Right cardiac atrium (tissue), 5 donors: Measurements from ENCODE around the gene TBCE. TPM values are rescaled to one million over a fixed set of nuclear protein-coding genes. Genes with fewer than 3 reads are reported as not detected.

Experiments used
- ATAC-seq, 2 donors: fragments of 200-7000 bp; cut with Tn5 transposase; one replicate each; pipeline versions ENCODE4 v1.8.0 to v1.9.1; 2020; ENCODE audit warnings: moderate library complexity in 2 of 2, mild to moderate bottlenecking in 1 of 2
- DNase-seq, 3 donors: peaks; one replicate each; pipeline ENCODE4 v3.0.0-alpha.2; 2020
- H3K27ac ChIP-seq: one replicate; pipeline ENCODE4 v1.5.1; 2013; ENCODE audit warnings: mild to moderate bottlenecking, low read length, control low read depth, moderate library complexity
- H3K27me3 ChIP-seq: one replicate; pipeline ENCODE4 v1.6.1; 2013; ENCODE audit not compliant: control insufficient read depth, insufficient read depth
- H3K4me1 ChIP-seq: one replicate; pipeline ENCODE4 v1.6.1; 2013; ENCODE audit warnings: low read length; ENCODE audit not compliant: control insufficient read depth, insufficient read depth
- H3K4me3 ChIP-seq: one replicate; pipeline ENCODE4 v1.5.1; 2013; ENCODE audit warnings: low read length, control low read depth
- H3K9me3 ChIP-seq: one replicate; pipeline ENCODE4 v1.6.1; 2013; ENCODE audit warnings: low read length; ENCODE audit not compliant: control insufficient read depth
- WGBS: extraction: QIAGEN DNeasy Blood & Tissue Kit; methylation state at CpG from one replicate; pipeline ENCODE4 v1.1.7; 2013; 5-methylcytosine and 5-hydroxymethylcytosine counted together
- intact Hi-C, 4 donors: fragments of 100-400 bp; cut with DNase I; formaldehyde crosslinking; loops; one replicate each; pipeline versions ENCODE4 v1.11.0 to v1.14.0; 2022 to 2023
- polyA plus RNA-seq: library from polyadenylated mRNA; stranded (reverse); fragments of 200-250 nt; gene quantifications from one replicate; pipeline ENCODE4 v1.2.3, GENCODE V29; 2013
- total RNA-seq, 4 donors: library from RNA; stranded (reverse); fragmentation: NEBNext Ultra II Directional; extraction: Animal tissue kit (Norgen Biotek cat#: 25700); gene quantifications; one replicate each; pipeline ENCODE4 v1.2.1, GENCODE V29; 2021
- donor health status: healthy with polysubstance abuse.
- donor health status: DM: no; HTN: yes; CAD: no.
- donor health status: DM: no; HTN: no; CAD: no.
- donor health status: DM: no; HTN: yes; CAD: no; lungs with severe emphysema.
- donor health status: DM: yes; HTN: yes; CAD: no.

Gene TBCE
- total and polyA plus RNA-seq, 5 donors, result 13.3 to 22.3 (median 17.2) TPM

DNA sequence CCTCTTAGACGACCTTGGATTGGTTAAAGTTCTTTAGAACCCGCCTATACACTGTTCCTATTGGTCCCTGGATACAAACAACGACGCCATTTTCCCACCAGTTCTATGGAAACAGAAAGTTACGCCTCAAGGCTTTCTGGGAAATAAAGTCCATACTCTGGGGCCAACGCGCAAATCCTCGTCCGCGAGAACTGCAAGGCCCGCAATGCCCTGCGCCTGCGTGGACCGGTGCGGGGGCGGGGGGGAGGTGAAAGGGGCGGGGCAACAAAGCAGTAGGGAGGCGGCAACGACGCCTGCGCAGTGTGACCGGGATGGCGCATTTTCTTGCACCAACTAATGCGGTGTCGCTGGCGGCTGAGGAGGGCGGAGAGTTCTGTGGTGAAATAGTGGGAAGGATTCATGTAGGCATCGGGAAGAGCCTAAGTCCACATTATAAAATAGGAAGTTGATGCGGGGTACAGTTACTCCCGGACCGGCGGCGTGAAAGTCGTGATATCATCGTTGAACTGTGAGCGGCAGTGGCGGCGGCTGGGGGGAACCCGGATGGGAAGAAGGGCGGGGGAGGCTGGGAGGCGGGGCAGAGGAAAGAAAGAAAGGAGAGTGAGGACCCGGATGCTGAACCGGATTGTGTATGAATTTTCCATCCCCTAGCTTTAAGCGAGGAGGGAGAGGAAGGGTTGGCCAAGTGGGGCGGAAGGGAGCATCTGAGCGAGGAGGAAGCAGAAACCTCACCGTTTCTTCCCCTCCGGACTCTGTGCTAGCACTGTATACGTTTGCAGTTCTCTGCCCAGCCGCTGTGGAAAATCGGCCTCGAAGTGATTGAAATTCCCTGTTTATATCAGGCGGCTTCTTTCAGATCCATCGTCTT lies 38.7 kb upstream of the TBCE start, which contains the start of gene GGPS1:
TSS of gene GGPS1 (plus strand) at position 300 of the 868 bp plus-strand sequence. CDS start 6,695 bp downstream, outside the sequence.
- H3K4me3 ChIP-seq, result peak within 1 kb of the TSS; percentile 97
- peak; percentile 97 to 99 (median 99) for DNase-seq
- H3K4me1 ChIP-seq, result no peaks in the 10 kb centered on the region
- H3K27me3 ChIP-seq, result no peaks in the 10 kb centered on the region
- no peaks in the 10 kb centered on the region for H3K9me3 ChIP-seq
- WGBS, result under 1% methylated on average over 54 of the region's 54 CpGs
- peak within 1 kb of the TSS; percentile 98 for H3K27ac ChIP-seq
- intact Hi-C loops, result loop anchor here in 1 of 4 donors (10.0 kb wide), 1 partner anchor 54 kb away; no protein-coding TSS in a partner anchor
- ATAC-seq, result peak; percentile 96

DNA sequence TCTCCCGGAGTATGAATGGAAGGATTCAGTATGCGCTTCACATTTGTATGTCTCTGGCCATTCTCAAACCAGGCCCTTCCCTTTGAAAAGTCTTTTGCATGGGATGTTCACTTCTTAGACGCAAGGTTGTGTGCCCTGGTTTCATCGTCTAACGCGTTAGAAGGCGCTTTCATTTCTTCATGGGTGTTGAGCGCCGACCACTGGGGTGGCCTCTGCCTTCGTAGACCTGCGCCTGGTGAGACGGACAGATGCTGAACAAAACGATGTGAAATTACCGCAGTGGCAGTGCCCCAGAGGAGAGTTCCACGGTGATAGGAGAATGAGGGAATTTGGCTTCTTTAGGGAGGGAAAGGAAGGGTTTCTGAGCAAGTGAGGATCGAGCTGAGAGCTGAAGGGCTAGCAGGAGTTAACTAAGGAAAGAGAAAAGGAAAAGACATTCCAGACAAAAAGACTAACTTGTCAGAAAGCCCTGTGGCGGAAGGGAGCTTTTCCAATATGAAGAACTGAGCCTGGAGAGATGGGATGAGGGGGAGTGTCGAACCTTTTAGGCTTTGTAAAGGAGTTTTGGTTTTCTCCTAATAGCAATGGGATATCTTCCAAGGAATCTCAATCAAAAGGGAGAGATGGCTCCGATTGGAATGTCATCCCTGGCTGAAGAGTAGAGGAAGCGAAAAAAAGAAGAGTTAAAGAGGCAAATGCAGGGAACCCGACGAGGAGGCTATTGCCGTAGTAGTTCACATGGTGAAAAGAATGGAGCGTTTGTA lies 37.9 kb upstream of the TBCE start:
- intact Hi-C loops, result loop anchor here in 1 of 4 donors (10.0 kb wide), 1 partner anchor 55 kb away; no protein-coding TSS in a partner anchor
- peak in 2 of 3 donors; percentile 48 to 56 for DNase-seq
- peak overlapping the region; percentile 91 for H3K27ac ChIP-seq
- ATAC-seq, result no peak
- H3K27me3 ChIP-seq, result no peaks in the 10 kb centered on the region
- H3K9me3 ChIP-seq, result no peaks in the 10 kb centered on the region
- H3K4me3 ChIP-seq, result peak overlapping the region; percentile 85
- H3K4me1 ChIP-seq, result no peaks in the 10 kb centered on the region
- WGBS, result 2% methylated on average over 24 of the region's 24 CpGs

DNA sequence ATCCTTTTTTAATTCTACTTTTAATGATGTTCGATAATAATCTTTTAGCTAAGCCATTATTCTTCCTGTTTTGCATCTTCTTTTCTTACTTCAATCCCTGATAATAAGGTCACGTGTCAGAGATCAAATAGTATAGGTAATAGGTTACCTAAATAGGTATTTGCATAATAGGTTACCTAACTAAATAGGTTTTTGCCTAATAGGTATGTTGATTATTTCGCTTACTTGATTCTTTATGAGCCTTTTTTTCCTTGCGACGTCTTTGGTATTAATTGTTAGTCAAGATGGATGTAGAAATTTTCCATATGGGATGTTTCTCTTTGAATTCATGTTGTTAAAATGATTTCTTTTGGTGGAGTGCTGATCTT lies 36.3 kb upstream of the TBCE start:
- no peaks in the 10 kb centered on the region for H3K4me1 ChIP-seq
- 86% methylated on average over 5 of the region's 5 CpGs for WGBS
- DNase-seq (no peak), ATAC-seq (no peak)
- H3K27me3 ChIP-seq, result no peaks in the 10 kb centered on the region
- H3K4me3 ChIP-seq, result no peak overlapping the region
- no peaks in the 10 kb centered on the region for H3K9me3 ChIP-seq
- intact Hi-C loops, result loop anchor here in 1 of 4 donors (10.0 kb wide), 1 partner anchor 76 kb away; no protein-coding TSS in a partner anchor
- no peak overlapping the region for H3K27ac ChIP-seq

DNA sequence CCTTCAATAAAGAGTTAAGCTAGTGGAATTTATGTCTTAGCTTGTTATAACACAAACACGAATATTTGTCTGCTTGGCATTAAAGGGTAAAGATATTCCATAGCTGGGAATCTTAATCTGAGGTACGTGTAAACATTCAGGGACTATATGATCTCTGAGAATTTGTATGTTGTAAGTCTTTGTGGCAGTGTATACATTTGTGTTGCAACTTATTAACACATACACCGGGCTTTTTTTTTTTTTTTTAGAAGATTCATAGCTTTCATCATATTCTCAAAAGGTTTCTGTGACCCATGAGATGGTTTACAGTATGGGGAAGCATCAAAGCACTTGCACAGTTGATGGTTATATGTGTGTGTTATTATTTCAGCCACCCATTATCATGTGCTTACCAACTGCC lies 35.8 kb upstream of the TBCE start:
- H3K9me3 ChIP-seq, result no peaks in the 10 kb centered on the region
- intact Hi-C loops, result loop anchor here in 1 of 4 donors (10.0 kb wide), 1 partner anchor 77 kb away; no protein-coding TSS in a partner anchor
- WGBS, result 46% methylated on average over 3 of the region's 3 CpGs
- H3K4me1 ChIP-seq, result no peaks in the 10 kb centered on the region
- DNase-seq (no peak), ATAC-seq (no peak)
- H3K27ac ChIP-seq, result no peak overlapping the region
- H3K27me3 ChIP-seq, result no peaks in the 10 kb centered on the region
- H3K4me3 ChIP-seq, result no peak overlapping the region

DNA sequence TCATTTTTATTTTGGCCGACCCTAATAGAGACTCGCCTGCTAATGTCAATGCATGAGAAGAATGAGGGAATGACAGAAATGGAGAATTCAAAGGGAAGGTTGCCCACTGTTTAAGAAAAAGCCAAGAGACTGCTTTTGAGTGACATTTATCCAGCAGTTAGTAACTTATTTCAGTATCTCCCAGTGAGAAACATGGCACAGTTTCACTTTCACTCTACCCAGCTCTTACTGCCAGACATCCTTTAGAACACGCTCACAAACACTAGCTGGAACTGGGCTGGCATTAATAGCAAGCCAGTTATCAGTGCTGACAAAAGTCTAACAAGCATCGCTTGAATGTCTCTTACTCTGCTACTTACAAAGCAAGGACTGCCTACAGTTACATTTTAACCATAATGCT lies 30.3 kb upstream of the TBCE start:
- 71% methylated on average over 4 of the region's 4 CpGs for WGBS
- DNase-seq (no peak), ATAC-seq (peak; percentile 78 to 89)
- no peaks in the 10 kb centered on the region for H3K27me3 ChIP-seq
- intact Hi-C loops, result loop anchor here in 1 of 4 donors (10.0 kb wide), 1 partner anchor 82 kb away; no protein-coding TSS in a partner anchor
- H3K4me3 ChIP-seq, result no peak overlapping the region
- no peaks in the 10 kb centered on the region for H3K4me1 ChIP-seq
- H3K27ac ChIP-seq, result no peak overlapping the region
- no peaks in the 10 kb centered on the region for H3K9me3 ChIP-seq

DNA sequence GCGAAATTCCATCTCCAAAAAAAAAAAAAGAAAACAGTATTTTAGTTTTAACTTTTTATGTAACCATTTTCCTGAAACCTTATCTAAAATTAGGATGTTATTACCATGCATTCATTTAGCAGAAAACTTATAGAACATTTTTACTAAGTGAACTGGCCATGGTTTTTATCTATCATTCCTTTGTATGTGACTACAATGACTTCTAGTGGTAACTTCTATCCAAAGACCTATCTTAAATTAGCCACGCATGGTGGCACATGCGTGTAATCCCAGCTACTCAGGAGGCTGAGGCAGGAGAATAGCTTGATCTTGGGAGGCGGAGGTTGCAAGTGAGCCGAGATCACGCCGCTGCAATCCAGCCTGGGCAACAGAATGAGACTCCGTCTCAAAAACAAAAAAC lies 27.5 kb upstream of the TBCE start:
- ATAC-seq, result no peak
- H3K27ac ChIP-seq, result no peak overlapping the region
- 84% methylated on average over 8 of the region's 8 CpGs for WGBS
- no peak for DNase-seq
- H3K9me3 ChIP-seq, result no peaks in the 10 kb centered on the region
- H3K4me1 ChIP-seq, result no peaks in the 10 kb centered on the region
- H3K4me3 ChIP-seq, result no peak overlapping the region
- no peaks in the 10 kb centered on the region for H3K27me3 ChIP-seq
- intact Hi-C loops, result loop anchor here in 1 of 4 donors (10.0 kb wide), 1 partner anchor 85 kb away; no protein-coding TSS in a partner anchor

DNA sequence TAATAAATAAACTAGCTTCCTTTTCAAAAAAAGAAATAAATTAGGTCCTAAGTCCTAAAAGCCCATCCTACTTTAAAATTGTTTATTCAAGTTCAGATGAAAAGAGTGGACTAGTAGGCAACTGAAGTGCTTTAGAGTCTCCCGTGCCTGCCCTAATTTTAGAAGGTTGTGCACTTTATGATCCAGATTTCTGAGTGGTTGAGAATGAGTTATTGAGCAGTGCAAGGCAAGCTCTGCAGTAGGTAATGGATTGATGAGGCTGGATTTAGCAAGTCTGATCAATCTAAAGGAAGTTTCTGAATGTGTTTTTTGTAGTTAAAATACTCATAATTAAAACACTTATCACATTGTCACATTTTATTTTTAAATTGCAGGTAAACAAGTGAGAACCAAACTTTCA lies 25.9 kb upstream of the TBCE start:
- ATAC-seq (no peak), DNase-seq (no peak)
- intact Hi-C loops, result no loop called here
- Histone ChIP-seq H3K4me1 (no peaks in the 10 kb centered on the region), H3K9me3 (no peaks in the 10 kb centered on the region), H3K4me3 (no peak overlapping the region), H3K27me3 (no peaks in the 10 kb centered on the region), H3K27ac (no peak overlapping the region)
- whole genome bisulfite sequencing, result 54% methylated on average over 1 of the region's 1 CpG

DNA sequence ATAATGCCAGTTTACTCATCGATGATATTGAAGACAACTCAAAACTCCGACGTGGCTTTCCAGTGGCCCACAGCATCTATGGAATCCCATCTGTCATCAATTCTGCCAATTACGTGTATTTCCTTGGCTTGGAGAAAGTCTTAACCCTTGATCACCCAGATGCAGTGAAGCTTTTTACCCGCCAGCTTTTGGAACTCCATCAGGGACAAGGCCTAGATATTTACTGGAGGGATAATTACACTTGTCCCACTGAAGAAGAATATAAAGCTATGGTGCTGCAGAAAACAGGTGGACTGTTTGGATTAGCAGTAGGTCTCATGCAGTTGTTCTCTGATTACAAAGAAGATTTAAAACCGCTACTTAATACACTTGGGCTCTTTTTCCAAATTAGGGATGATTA lies 25.2 kb upstream of the TBCE start:
- no peak overlapping the region for H3K4me3 ChIP-seq
- H3K4me1 ChIP-seq, result no peaks in the 10 kb centered on the region
- no peaks in the 10 kb centered on the region for H3K27me3 ChIP-seq
- DNase-seq (no peak), ATAC-seq (no peak)
- intact Hi-C loops, result no loop called here
- WGBS, result 55% methylated on average over 6 of the region's 6 CpGs
- peak overlapping the region; percentile 37 for H3K27ac ChIP-seq
- H3K9me3 ChIP-seq, result no peaks in the 10 kb centered on the region

DNA sequence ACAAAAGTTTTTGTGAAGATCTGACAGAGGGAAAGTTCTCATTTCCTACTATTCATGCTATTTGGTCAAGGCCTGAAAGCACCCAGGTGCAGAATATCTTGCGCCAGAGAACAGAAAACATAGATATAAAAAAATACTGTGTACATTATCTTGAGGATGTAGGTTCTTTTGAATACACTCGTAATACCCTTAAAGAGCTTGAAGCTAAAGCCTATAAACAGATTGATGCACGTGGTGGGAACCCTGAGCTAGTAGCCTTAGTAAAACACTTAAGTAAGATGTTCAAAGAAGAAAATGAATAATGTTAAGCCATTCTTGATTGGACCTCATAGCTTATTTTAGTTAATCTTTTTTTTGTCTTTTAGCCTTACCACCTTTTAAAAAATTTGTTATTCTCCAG lies 24.8 kb upstream of the TBCE start:
- DNase-seq, result no peak
- H3K27me3 ChIP-seq, result no peaks in the 10 kb centered on the region
- intact Hi-C loops, result no loop called here
- no peak overlapping the region for H3K4me3 ChIP-seq
- ATAC-seq, result no peak
- no peak overlapping the region for H3K27ac ChIP-seq
- no peaks in the 10 kb centered on the region for H3K9me3 ChIP-seq
- WGBS, result 91% methylated on average over 3 of the region's 3 CpGs
- no peaks in the 10 kb centered on the region for H3K4me1 ChIP-seq

DNA sequence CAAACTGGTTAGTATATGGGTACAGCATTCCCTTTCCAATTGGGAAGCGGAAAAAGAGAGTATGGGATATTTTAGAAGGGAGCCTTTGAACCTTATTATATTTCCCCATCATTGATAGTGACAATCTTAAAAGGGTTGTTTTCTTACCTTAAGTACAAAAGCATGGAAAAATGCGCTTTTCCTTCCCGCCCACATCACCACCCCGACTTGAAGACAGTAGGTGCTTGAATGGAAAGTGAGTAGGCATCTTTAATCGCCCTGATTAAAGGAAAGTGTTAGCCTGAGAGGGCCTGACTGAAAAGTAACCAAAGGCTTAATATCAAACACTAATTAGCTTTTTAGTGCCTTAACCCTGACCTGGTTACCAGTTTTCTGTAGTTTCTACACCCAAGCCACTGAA lies 23.5 kb upstream of the TBCE start:
- intact Hi-C loops, result no loop called here
- no peak for ATAC-seq
- WGBS, result 92% methylated on average over 5 of the region's 5 CpGs
- Histone ChIP-seq H3K4me1 (no peaks in the 10 kb centered on the region), H3K9me3 (no peaks in the 10 kb centered on the region), H3K27me3 (no peaks in the 10 kb centered on the region), H3K4me3 (no peak overlapping the region), H3K27ac (no peak overlapping the region)
- DNase-seq, result no peak

DNA sequence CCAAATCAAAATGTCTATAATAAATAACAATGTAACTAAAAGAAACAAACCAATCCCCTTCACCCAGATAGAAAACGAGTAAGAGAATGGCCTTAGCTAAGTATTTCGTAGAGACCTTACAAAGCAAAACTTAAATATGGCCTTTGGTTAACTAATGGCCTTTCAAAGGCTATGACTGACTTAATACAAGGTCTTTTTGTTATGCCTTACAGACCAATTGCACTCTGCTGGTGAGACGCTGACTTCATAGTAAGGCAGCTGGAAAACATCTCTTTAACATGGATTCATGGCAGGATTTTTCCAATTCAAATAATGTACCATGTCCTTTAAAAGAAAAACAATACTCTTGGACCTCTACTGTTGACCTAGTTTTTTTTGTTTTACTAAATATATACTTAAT lies 15.8 kb upstream of the TBCE start:
- H3K27ac ChIP-seq, result no peak overlapping the region
- 75% methylated on average over 3 of the region's 3 CpGs for WGBS
- intact Hi-C loops, result loop anchor here in 1 of 4 donors (10.0 kb wide), 1 partner anchor 57 kb away; no protein-coding TSS in a partner anchor
- H3K9me3 ChIP-seq, result no peaks in the 10 kb centered on the region
- no peak overlapping the region for H3K4me3 ChIP-seq
- H3K27me3 ChIP-seq, result no peaks in the 10 kb centered on the region
- DNase-seq (no peak), ATAC-seq (peak in 1 of 2 donors; percentile 37)
- H3K4me1 ChIP-seq, result peaks cover 1% of the 10 kb centered on the region
